GM12892 (cell line): ENCODE measurements around the gene DPEP3.
A peak's percentile ranks its signal among the peaks of the same experiment; 100 is the strongest.
"Not testable (repeated sequence)": the region's sequence is repeated elsewhere in the genome, so short reads cannot be mapped to it uniquely, and the experiment has no call there.

ENCODE experiments used
- DNase-seq: peaks from one replicate; pipeline ENCODE4 v3.0.0; 2011; ENCODE audit not compliant: insufficient read length
- FAIRE-seq: peaks from 2 replicates; lab custom pipeline; 2011; peaks lifted over from hg19 to GRCh38; lab: Jason Lieb, UNC
- POLR2A ChIP-seq: IDR thresholded peaks from 2 replicates; pipeline ENCODE4 v1.6.1; 2011; ENCODE audit warnings: low read depth, low read length, control low read depth
- POLR2AphosphoS5 ChIP-seq: IDR thresholded peaks from 2 replicates; pipeline ENCODE4 v1.6.1; 2011; ENCODE audit warnings: low read depth, low read length, control low read depth
- TAF1 ChIP-seq: IDR thresholded peaks from 2 replicates; pipeline ENCODE4 v1.6.1; 2011; ENCODE audit warnings: low read depth, mild to moderate bottlenecking, control low read depth, low read length, borderline replicate concordance

Gene DPEP3

DNA sequence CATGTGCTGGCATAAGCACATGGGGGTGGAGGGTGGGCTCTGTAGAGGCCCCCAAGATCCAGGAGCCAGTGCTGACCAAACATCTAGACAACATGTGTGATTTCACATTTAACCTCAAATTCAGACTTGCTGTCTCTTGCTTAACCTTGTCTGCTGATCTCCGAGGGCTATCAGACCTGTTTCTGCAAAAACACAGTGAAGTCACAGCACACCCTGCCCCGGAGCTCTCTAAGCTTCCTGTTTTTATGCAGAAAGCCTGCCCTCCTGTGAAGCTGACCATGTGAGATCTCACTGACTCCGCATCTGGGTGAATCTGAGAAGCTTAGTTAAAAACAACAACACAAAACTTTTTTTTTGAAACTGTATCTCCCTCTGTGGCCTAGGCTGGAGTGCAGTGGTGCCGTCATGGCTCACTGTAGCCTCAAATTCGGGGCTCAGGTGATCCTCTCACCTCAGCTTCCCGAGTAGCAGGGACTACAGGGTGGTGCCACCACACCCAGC lies 25.5 kb upstream of the DPEP3 start:
- FAIRE-seq, result peak; percentile 56
- TF ChIP-seq TAF1, result no peak
- TF ChIP-seq POLR2AphosphoS5, result no peak
- TF ChIP-seq POLR2A, result no peak
- no peak for DNase-seq

DNA sequence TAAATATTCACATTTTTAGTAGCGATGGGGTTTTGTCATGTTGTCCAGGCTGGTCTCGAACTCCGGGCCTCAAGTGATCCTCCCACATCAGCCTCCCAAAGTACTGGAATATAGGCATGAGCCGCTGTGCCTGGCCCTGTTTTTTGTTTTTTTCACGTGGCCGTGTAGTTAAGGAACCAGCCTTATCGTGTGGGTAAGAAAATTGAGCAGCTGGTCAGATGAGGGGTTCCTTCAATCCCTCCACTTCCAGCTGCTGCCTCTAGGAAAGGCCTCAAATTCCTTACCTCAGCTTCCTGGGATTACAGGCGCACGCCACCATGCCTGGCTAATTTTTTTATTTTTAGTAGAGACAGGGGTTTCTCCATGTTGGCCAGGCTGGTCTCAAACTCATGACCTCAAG lies 24.9 kb upstream of the DPEP3 start:
- DNase-seq, result no peak
- no peak for TF ChIP-seq POLR2AphosphoS5
- no peak for TF ChIP-seq TAF1
- TF ChIP-seq POLR2A, result no peak
- no peak for FAIRE-seq

DNA sequence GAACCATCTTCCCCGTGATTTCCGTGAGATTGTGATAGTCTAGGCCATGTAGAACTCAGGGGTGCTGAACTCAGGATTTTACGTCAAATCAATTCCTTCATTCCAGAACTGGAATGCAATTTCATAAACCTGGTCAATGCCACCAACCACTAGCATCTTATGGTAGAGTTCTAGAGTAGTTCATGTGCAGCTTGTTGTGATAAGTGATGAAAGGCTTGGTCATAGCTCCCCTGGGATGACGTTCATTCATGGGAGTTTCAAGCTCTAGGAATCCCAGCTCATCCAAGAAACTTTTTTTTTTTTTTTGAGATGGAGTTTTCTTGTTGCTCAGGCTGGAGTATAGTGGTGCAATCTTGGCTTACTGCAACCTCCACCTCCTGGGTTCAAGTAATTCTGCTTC lies 22.7 kb upstream of the DPEP3 start:
- TF ChIP-seq TAF1 (no peak), POLR2AphosphoS5 (no peak), POLR2A (no peak)
- DNase-seq, result no peak
- FAIRE-seq, result no peak

DNA sequence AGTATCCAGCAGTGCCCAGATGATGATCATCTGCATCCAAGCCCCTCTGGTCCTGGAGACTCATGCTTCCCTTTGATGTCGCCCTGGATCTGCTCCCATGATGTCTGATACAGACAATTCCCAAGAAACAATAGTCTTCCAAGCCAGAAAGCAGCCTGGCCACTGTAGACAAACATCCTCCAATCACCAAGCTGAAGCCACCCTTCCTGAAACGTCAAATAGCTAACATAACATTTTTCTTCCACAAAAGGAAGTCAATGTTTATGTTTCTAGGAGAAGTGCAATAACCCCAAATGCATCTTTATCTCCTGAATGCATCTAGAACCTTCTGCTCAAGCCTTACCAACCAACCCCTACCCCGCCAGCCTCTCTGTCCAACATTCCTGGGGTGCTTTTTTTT lies 20.2 kb upstream of the DPEP3 start:
- FAIRE-seq, result no peak
- DNase-seq, result no peak

DNA sequence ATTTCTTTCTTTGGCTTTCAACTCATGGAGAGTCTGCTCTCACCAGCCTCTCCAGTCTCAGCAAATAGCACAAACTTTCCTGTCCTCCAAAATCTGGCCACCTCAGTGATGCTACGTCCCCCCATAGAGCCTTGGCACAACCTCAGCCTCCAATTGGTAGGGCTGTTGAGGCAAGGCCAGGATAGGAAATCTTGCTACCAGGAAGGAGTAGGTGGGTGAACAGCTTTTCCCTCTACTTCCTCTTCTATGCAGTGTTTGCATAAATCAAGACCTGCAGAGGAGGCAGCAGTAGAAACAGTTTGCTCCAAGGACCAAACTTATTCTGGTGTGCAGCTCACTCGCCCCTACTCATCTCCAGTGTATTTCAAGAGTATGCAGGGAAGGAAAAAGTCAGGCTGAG lies 19.7 kb upstream of the DPEP3 start:
- DNase-seq, result no peak
- no peak for FAIRE-seq
- TF ChIP-seq TAF1 (no peak), POLR2A (no peak), POLR2AphosphoS5 (no peak)

More for the DNA sequence above, 20.2 kb upstream of the DPEP3 start:
- TF ChIP-seq POLR2AphosphoS5, result no peak
- TF ChIP-seq POLR2A, result no peak
- no peak for TF ChIP-seq TAF1

DNA sequence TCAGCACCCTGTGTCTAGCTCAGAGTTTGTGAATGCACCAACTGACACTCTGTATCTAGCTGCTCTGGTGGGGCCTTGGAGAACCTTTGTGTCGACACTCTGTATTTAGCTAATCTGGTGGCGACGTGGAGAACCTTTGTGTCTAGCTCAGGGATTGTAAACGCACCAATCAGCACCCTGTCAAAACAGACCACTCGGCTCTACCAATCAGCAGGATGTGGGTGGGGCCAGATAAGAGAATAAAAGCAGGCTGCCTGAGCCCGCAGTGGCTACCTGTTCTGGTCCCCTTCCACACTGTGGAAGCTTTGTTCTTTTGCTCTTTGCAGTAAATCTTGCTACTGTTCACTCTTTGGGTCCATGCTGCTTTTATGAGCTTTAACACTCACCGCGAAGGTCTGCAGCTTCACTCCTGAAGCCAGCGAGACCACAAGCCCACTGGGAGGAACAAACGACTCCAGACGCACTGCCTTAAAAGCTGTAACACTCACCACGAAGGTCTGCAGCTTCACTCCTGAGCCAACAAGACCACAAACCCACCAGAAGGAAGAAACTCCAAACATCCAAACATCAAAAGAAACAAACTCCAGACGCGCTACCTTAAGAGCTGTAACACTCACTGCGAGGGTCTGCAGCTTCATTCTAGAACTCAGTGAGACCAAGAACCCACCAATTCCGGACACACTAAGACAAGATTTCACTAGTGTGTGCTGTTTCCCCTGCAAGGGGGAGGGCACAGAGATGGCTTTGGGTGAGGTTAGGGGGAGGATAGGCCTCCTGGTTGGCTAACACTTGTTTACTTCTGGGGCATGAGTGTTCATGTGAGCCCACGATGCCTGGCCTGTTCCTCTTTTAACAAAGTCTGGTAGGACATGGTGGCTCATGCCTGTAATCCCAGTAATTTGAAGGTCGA lies 18.7 kb upstream of the DPEP3 start, which contains the start of gene DPEP2:
DPEP2 (minus strand) TSS at position 706 of the 910 bp plus-strand sequence. CDS start 6,272 bp downstream, outside the sequence.
- peak; percentile 27 for FAIRE-seq
- not testable (repeated sequence) for DNase-seq

DNA sequence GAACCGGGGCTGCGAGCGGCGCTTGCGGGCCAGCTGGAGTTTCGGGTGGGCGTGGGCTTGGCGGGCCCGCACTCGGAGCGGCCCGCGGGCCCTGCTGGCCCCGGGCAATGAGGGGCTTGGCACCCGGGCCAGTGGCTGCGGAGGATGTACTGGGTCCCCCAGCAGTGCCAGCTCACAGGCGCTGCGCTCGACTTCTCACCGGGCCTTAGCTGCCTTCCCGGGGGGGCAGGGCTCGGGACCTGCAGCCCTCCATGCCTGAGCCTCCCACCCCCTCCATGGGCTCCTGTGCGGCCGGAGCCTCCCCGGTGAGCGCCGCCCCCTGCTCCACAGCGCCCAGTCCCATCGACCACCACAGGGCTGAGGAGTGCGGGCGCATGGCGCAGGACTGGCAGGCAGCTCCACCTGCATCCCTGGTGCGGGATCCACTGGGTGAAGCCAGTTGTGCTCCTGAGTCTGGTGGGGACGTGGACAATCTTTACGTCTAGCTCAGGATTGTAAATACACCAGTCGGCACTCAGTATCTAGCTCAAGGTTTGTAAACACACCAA lies 18.0 kb upstream of the DPEP3 start:
- DNase-seq, FAIRE-seq: not testable (repeated sequence)

DNA sequence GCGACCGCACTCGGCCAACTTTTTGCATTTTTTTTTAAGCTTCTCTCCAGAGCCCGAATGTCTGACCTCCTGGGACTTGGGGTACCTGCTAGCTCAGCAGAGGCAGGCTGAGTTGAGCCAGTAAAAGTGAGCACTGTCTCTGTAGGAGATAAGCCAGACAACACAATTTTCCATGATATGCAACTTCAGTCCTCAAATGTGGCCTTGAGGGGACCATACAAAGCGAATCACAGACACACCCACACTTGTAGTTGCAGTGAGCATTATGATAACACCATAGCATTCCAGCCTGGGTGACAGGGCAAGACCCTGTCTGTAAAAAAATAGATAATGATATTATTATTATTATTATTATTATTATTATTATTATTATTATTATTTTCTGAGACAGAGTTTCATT lies 16.4 kb upstream of the DPEP3 start:
- DNase-seq, result no peak
- FAIRE-seq, result no peak

DNA sequence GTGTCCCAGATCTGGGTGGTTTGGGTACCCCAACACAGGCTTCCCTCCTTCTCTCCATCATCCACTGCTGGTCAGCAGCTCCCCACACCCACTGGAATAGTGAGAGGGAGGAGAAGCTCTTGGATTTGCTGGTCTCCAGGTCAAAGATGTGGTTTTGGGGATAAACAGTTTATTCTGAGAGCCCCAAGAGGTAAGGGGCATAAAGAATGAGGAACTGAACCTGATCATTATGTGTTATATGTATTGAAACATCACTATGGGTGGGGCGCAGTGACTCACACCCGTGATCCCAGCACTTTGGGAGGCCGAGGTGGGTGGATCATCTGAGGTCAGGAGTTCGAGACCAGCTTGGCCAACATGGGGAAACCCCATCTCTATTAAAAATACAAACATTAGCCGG lies 15.1 kb upstream of the DPEP3 start:
- DNase-seq, result no peak
- FAIRE-seq, result no peak
- TF ChIP-seq TAF1 (no peak), POLR2AphosphoS5 (no peak), POLR2A (no peak)

More for the DNA sequence above, 16.4 kb upstream of the DPEP3 start:
- TF ChIP-seq POLR2AphosphoS5 (no peak), POLR2A (no peak), TAF1 (no peak)

DNA sequence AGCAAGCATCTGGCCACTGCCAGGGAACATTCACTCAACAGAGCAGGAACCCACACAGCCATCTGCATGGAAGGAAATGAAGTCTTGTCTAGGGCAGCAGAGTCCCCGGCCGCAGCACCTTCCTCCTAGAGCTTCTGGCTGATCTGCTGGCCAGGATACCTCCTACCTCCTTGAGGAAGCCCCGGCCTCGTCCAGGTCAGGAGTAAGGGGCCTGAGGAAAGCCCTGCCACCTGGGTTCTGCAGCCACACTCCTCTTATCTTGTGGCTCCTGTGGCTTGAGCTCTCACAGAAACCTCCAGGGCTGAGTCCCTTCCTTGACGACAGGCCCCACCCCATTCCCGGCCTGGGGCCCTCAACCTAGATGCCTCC lies 13.7 kb upstream of the DPEP3 start:
- DNase-seq, result not testable (repeated sequence)
- FAIRE-seq, result peak; percentile 21

DNA sequence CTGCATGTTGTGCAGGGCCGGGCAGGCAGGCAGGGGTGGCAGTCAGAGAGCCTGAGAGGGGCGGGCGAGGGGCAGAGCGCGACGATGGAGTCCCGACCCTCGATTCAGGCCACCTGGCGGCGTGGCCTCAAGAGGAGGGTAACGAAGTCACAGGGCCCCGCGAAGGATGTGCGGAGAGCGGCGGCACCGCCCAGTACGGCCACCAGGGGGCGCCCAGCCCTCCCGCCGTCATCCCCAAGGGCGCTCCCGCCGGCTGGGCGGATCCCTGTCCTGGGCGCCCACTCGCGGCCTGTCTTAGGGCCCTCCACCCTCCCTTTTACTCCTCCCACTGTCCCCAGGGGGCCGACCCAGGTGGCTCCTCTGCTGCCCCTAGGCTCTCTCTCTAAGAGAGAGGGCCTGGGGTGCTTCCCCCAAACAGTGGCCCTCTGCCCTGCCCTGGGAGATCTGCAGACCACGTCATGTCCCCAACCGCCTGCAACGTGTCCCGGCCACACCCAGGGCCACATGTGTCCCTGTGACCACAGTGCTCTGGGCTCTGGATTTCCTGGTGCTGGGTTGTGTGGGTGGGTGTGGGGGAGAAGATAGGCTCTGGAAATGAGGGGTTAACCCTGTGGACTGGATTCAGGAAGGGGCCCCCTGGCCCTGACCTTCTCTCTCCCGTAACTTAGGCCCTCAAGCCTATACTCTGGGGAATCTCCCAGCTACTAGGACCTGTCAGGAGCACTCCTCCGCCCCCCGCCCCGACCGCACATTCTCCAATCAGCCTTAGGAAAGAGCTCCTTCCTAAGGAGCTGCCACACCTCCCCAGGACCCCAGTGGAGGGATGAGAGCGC lies 13.1 kb upstream of the DPEP3 start:
- peak; percentile 80 for FAIRE-seq
- DNase-seq, result peak; percentile 82
- TF ChIP-seq TAF1 (0 out of 2 replicates have a peak, but pooled peaks have one; percentile 19), POLR2AphosphoS5 (no peak)

DNA sequence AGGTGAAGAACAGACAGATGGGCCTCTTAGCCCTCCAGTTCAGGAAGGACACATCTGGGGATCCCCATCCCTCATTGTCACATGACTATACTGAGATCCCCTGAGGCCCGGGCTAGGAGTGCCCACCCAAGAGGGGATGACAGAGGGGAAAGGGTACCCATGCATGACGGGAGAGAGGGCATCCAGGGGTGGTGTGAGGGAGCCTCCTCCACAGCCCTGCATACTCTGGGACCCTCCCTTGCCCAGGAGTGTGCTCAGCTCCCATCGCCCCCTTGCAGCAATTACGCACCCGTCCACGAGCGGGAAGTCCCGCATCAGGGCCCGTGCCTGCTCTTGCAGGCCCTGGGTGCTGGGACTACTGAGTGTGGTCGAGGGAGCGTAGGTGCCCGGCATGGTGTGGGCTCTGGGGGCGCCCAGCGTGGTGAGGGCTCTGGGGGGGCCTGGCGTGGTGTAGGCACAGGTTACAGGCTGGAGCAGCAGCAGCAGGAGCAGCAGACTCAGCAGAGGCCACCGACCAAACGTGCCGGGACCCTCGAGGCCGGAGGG lies 12.4 kb upstream of the DPEP3 start:
- TF ChIP-seq TAF1, result no peak
- no peak for TF ChIP-seq POLR2A
- no peak for TF ChIP-seq POLR2AphosphoS5
- no peak for FAIRE-seq

More for the DNA sequence above, 12.4 kb upstream of the DPEP3 start:
- no peak for DNase-seq
